Cortex of kidney (tissue), 1 donor: ENCODE measurements around the gene SLC10A2.
"Not testable (repeated sequence)": the region's sequence is repeated elsewhere in the genome, so short reads cannot be mapped to it uniquely, and the experiment has no call there.

ENCODE experiments used
- DNase-seq: peaks from one replicate; lab custom pipeline; 2025; lab: John Stamatoyannopoulos, UW

The SLC10A2 gene

GRCh38 chr13:103066079-103066780 is at the start of gene SLC10A2:
TSS of gene SLC10A2 (minus strand) at chr13:103066417. CDS start at chr13:103066249, 168 bp downstream.
- DNase-seq = no peak

GRCh38 chr13:103107580-103107979 is 41.4 kb upstream of the SLC10A2 start:
- no peak for DNase-seq

- DNase-seq = no peak
Measured at GRCh38 chr13:103104340-103104739, 38.1 kb upstream of the SLC10A2 start.

- DNase-seq = not testable (repeated sequence)
Measured at GRCh38 chr13:103103456-103103855, 37.2 kb upstream of the SLC10A2 start.

GRCh38 chr13:103102482-103102881 is 36.3 kb upstream of the SLC10A2 start:
- no peak for DNase-seq

GRCh38 chr13:103101901-103102300 is 35.7 kb upstream of the SLC10A2 start:
- no peak for DNase-seq

- DNase-seq = no peak
Measured at GRCh38 chr13:103101500-103101899, 35.3 kb upstream of the SLC10A2 start.

- no peak for DNase-seq
Measured at GRCh38 chr13:103100830-103101229, 34.6 kb upstream of the SLC10A2 start.

- DNase-seq = no peak
Measured at GRCh38 chr13:103099722-103100293, 33.6 kb upstream of the SLC10A2 start.

GRCh38 chr13:103098535-103098934 is 32.3 kb upstream of the SLC10A2 start:
- no peak for DNase-seq

- no peak for DNase-seq
Measured at GRCh38 chr13:103097366-103097928, 31.2 kb upstream of the SLC10A2 start.

- not testable (repeated sequence) for DNase-seq
Measured at GRCh38 chr13:103093649-103094048, 27.4 kb upstream of the SLC10A2 start.

GRCh38 chr13:103087275-103087674 is 21.1 kb upstream of the SLC10A2 start:
- DNase-seq = no peak

- DNase-seq = no peak
Measured at GRCh38 chr13:103081435-103081834, 15.2 kb upstream of the SLC10A2 start.

GRCh38 chr13:103078158-103078557 is 11.9 kb upstream of the SLC10A2 start:
- DNase-seq = no peak

GRCh38 chr13:103068836-103069235 is 2.6 kb upstream of the SLC10A2 start:
- DNase-seq = no peak

GRCh38 chr13:103067751-103068555 is 1.7 kb upstream of the SLC10A2 start:
- DNase-seq = no peak

- no peak for DNase-seq
Measured at GRCh38 chr13:103066781-103067345, 646 bp upstream of the SLC10A2 start.

- no peak for DNase-seq
Measured at GRCh38 chr13:103063376-103063775, 2.8 kb downstream of the SLC10A2 start.

- DNase-seq = no peak
Measured at GRCh38 chr13:103062079-103062478, 4.1 kb downstream of the SLC10A2 start.

GRCh38 chr13:103056008-103056407 is 10.2 kb downstream of the SLC10A2 start:
- no peak for DNase-seq

- no peak for DNase-seq
Measured at GRCh38 chr13:103055166-103055565, 11.1 kb downstream of the SLC10A2 start.
